RPMI8226 (cell line): Measurements from ENCODE around the gene CSN1S1.
"Not testable (repeated sequence)": the region's sequence is repeated elsewhere in the genome, so short reads cannot be mapped to it uniquely, and the experiment has no call there.

ENCODE experiments used
- DNase-seq: peaks from one replicate; pipeline ENCODE4 v3.0.0-alpha.2; 2015

Gene CSN1S1

GRCh38 chr4:69930768-69931167 is at the start of gene CSN1S1:
TSS of gene CSN1S1 (plus strand) at chr4:69931068. CDS start at chr4:69932556, 1,488 bp downstream.
- no peak for DNase-seq

GRCh38 chr4:69881173-69881773 is 49.6 kb upstream of the CSN1S1 start:
- DNase-seq, result peak; percentile 28

GRCh38 chr4:69882150-69882549 is 48.7 kb upstream of the CSN1S1 start:
- DNase-seq, result no peak

GRCh38 chr4:69888336-69888735 is 42.5 kb upstream of the CSN1S1 start:
- peak; percentile 4 for DNase-seq

GRCh38 chr4:69894186-69894585 is 36.7 kb upstream of the CSN1S1 start:
- no peak for DNase-seq

GRCh38 chr4:69894721-69895120 is 36.1 kb upstream of the CSN1S1 start:
- no peak for DNase-seq

GRCh38 chr4:69896530-69897116 is 34.2 kb upstream of the CSN1S1 start:
- no peak for DNase-seq

GRCh38 chr4:69907151-69907550 is 23.7 kb upstream of the CSN1S1 start:
- no peak for DNase-seq

GRCh38 chr4:69909195-69909594 is 21.7 kb upstream of the CSN1S1 start:
- no peak for DNase-seq

GRCh38 chr4:69910016-69910782 is 20.7 kb upstream of the CSN1S1 start:
- no peak for DNase-seq

GRCh38 chr4:69920874-69921273 is 10.0 kb upstream of the CSN1S1 start:
- no peak for DNase-seq

GRCh38 chr4:69923782-69924410 is 7.0 kb upstream of the CSN1S1 start:
- DNase-seq, result not testable (repeated sequence)

- peak; percentile 50 for DNase-seq
Observed at GRCh38 chr4:69934150-69934549, 3.3 kb downstream of the CSN1S1 start.

- no peak for DNase-seq
Observed at GRCh38 chr4:69936566-69936965, 5.7 kb downstream of the CSN1S1 start.

- no peak for DNase-seq
Observed at GRCh38 chr4:69951602-69952001, 20.7 kb downstream of the CSN1S1 start.

- no peak for DNase-seq
Observed at GRCh38 chr4:69957209-69957608, 26.3 kb downstream of the CSN1S1 start.

- no peak for DNase-seq
Observed at GRCh38 chr4:69965628-69966027, 34.8 kb downstream of the CSN1S1 start, which contains the start of gene CSN2. TSS of gene CSN2 (minus strand) at chr4:69965728. CDS start at chr4:69960995, 4,733 bp downstream.

- DNase-seq, result no peak
Observed at GRCh38 chr4:69970071-69970470, 39.2 kb downstream of the CSN1S1 start.

GRCh38 chr4:69974631-69975030 is 43.8 kb downstream of the CSN1S1 start:
- no peak for DNase-seq

GRCh38 chr4:69977582-69977981 is 46.7 kb downstream of the CSN1S1 start:
- no peak for DNase-seq

GRCh38 chr4:69984030-69984443 is 53.2 kb downstream of the CSN1S1 start:
- peak; percentile 92 for DNase-seq

- no peak for DNase-seq
Observed at GRCh38 chr4:69986663-69987062, 55.8 kb downstream of the CSN1S1 start.

- no peak for DNase-seq
Observed at GRCh38 chr4:69991016-69991415, 60.1 kb downstream of the CSN1S1 start.

GRCh38 chr4:69994782-69995181 is 63.9 kb downstream of the CSN1S1 start:
- DNase-seq, result no peak
